Fibroblast of lung (primary cell): Measurements from ENCODE around the gene SMIM26. TPM values are rescaled to one million over a fixed set of nuclear protein-coding genes. Genes with fewer than 3 reads are reported as not detected.

Source experiments
- DNase-seq, 2 donors: peaks; one replicate each; pipeline versions ENCODE4 v3.0.0 to v3.0.0-alpha.2; 2010; ENCODE audit warnings: low read depth in 2 of 2
- H2AFZ ChIP-seq: 2 replicates; pipeline ENCODE4 v1.5.1; 2012; ENCODE audit warnings: low read length, control low read depth, inconsistent platforms
- H3K27ac ChIP-seq: 2 replicates; pipeline ENCODE4 v1.5.1; 2011; ENCODE audit warnings: low read length, control low read depth; ENCODE audit not compliant: insufficient read depth
- H3K27me3 ChIP-seq: 2 replicates; pipeline ENCODE4 v1.5.1; 2011; ENCODE audit warnings: mild to moderate bottlenecking, low read length; ENCODE audit not compliant: control insufficient read depth, insufficient read depth
- H3K36me3 ChIP-seq: 2 replicates; pipeline ENCODE4 v1.5.1; 2011; ENCODE audit warnings: low read length; ENCODE audit not compliant: control insufficient read depth, insufficient read depth
- H3K4me1 ChIP-seq: 2 replicates; pipeline ENCODE4 v1.5.1; 2011; ENCODE audit warnings: low read length; ENCODE audit not compliant: control insufficient read depth, insufficient read depth; ENCODE audit errors: extremely low read depth
- H3K4me2 ChIP-seq: 2 replicates; pipeline ENCODE4 v1.5.1; 2011; ENCODE audit warnings: low read length, control low read depth; ENCODE audit not compliant: insufficient read depth; ENCODE audit errors: extremely low read depth
- H3K4me3 ChIP-seq, 4 experiments: fragments of 200-600 bp in 1 of 4; sonication (generic) in 1 of 4; replicated peaks in 1 of 4; 2 replicates each; pipeline ENCODE4 v1.5.1; 2011 to 2016; ENCODE audit warnings: low read length in 4 of 4, low read depth in 3 of 4, mild to moderate bottlenecking in 3 of 4, control low read depth in 2 of 4, inconsistent platforms in 1 of 4, mixed read lengths in 1 of 4; ENCODE audit not compliant: insufficient read depth in 1 of 4; ENCODE audit errors: control extremely low read depth in 1 of 4
- H3K79me2 ChIP-seq: 2 replicates; pipeline ENCODE4 v1.5.1; 2012; ENCODE audit warnings: mild to moderate bottlenecking, low read length, inconsistent platforms; ENCODE audit not compliant: control insufficient read depth, insufficient read depth
- H3K9ac ChIP-seq: 2 replicates; pipeline ENCODE4 v1.5.1; 2011; ENCODE audit warnings: mild to moderate bottlenecking, low read length, control low read depth; ENCODE audit not compliant: insufficient read depth
- H3K9me3 ChIP-seq: 2 replicates; pipeline ENCODE4 v1.5.1; 2012; ENCODE audit warnings: low read depth, low read length; ENCODE audit not compliant: control insufficient read depth, insufficient read depth
- H4K20me1 ChIP-seq: 2 replicates; pipeline ENCODE4 v1.5.1; 2011; ENCODE audit warnings: low read length; ENCODE audit not compliant: control insufficient read depth, insufficient read depth; ENCODE audit errors: extremely low read depth
- CTCF ChIP-seq, 2 donors: IDR thresholded peaks in 1 of 2; conservative IDR thresholded peaks in 1 of 2; 1 replicate in 1 of 2; 2 replicates in 1 of 2; pipeline ENCODE4 v1.5.1; 2011 to 2012; ENCODE audit warnings: low read length in 2 of 2, control low read depth in 1 of 2, inconsistent platforms in 1 of 2, low read depth in 1 of 2, mild to moderate bottlenecking in 1 of 2
- EZH2 ChIP-seq: IDR thresholded peaks from 2 replicates; pipeline ENCODE4 v1.5.1; 2012; ENCODE audit warnings: low read length, control low read depth, mild to moderate bottlenecking; ENCODE audit errors: missing control alignments
- polyA plus RNA-seq, 2 donors: library from polyadenylated mRNA; depleted of rRNA in 1 of 2; stranded (reverse) in 1 of 2; unstranded in 1 of 2; fragments of >200 nt; gene quantifications; 2 replicates each; pipeline ENCODE4 v1.2.1, GENCODE V29; 2011 to 2012; ENCODE audit warnings: missing spikeins in 1 of 2
- total RNA-seq: library from RNA; depleted of rRNA; stranded (reverse); fragments of >200 nt; gene quantifications from 2 replicates; pipeline ENCODE4 v1.2.1, GENCODE V29; 2014

The SMIM26 gene
- total and polyA plus RNA-seq, 2 donors (not counting 1 experiment from before 2014, with no cell fraction given) = 81.8 to 115 TPM

GRCh38 chr20:18567739-18568091 is 483 bp downstream of the SMIM26 start:
- peak in 1 of 2 donors; percentile 9 for DNase-seq
- peak overlapping the region; percentile 69 for H3K4me2 ChIP-seq
- H3K9ac ChIP-seq = peak overlapping the region; percentile 77
- H4K20me1 ChIP-seq = no peaks in the 10 kb centered on the region
- H2AFZ ChIP-seq = peak overlapping the region; percentile 92
- peak overlapping the region; percentile 63 to 98 (median 71) for H3K4me3 ChIP-seq
- peaks cover 2% of the 10 kb centered on the region for H3K4me1 ChIP-seq
- peak overlapping the region; percentile 72 for H3K27ac ChIP-seq
- peaks cover 6% of the 10 kb centered on the region for H3K36me3 ChIP-seq
- H3K27me3 ChIP-seq = no peaks in the 10 kb centered on the region
- H3K79me2 ChIP-seq = peaks cover 15% of the 10 kb centered on the region
- TF ChIP-seq EZH2 = no peak
- TF ChIP-seq CTCF (conservative IDR thresholded peaks at IDR 0.05 in 1 of 2, IDR thresholded peaks at IDR 0.05 in 1 of 2; ENCODE audit: low read depth in 1 of 2, low read length in 2 of 2) = no peak
- no peaks in the 10 kb centered on the region for H3K9me3 ChIP-seq

- H3K4me3 ChIP-seq = no peak overlapping the region
- DNase-seq = no peak
These were observed 3.8 kb downstream of the SMIM26 start for GRCh38 chr20:18571009-18571408.

GRCh38 chr20:18571578-18571977 is 4.3 kb downstream of the SMIM26 start:
- DNase-seq = no peak
- H3K4me3 ChIP-seq = no peak overlapping the region
- H2AFZ ChIP-seq = no peak overlapping the region
- no peak overlapping the region for H3K4me2 ChIP-seq
- peaks cover under 1% of the 10 kb centered on the region for H3K4me1 ChIP-seq
- no peaks in the 10 kb centered on the region for H3K27me3 ChIP-seq
- H4K20me1 ChIP-seq = no peaks in the 10 kb centered on the region
- H3K79me2 ChIP-seq = peaks cover 15% of the 10 kb centered on the region
- H3K36me3 ChIP-seq = peaks cover 6% of the 10 kb centered on the region
- H3K9ac ChIP-seq = no peak overlapping the region
- H3K27ac ChIP-seq = no peak overlapping the region
- H3K9me3 ChIP-seq = no peaks in the 10 kb centered on the region
- TF ChIP-seq CTCF (conservative IDR thresholded peaks at IDR 0.05 in 1 of 2, IDR thresholded peaks at IDR 0.05 in 1 of 2; ENCODE audit: low read depth in 1 of 2, low read length in 2 of 2) (no peak), EZH2 (no peak)

More at GRCh38 chr20:18571009-18571408, 3.8 kb downstream of the SMIM26 start:
- H3K27me3 ChIP-seq = no peaks in the 10 kb centered on the region
- peaks cover 2% of the 10 kb centered on the region for H3K4me1 ChIP-seq
- H3K9me3 ChIP-seq = no peaks in the 10 kb centered on the region
- peaks cover 6% of the 10 kb centered on the region for H3K36me3 ChIP-seq
- H3K9ac ChIP-seq = no peak overlapping the region
- no peak overlapping the region for H3K27ac ChIP-seq
- no peak overlapping the region for H3K4me2 ChIP-seq
- H3K79me2 ChIP-seq = peaks cover 15% of the 10 kb centered on the region
- H2AFZ ChIP-seq = no peak overlapping the region
- TF ChIP-seq CTCF (conservative IDR thresholded peaks at IDR 0.05 in 1 of 2, IDR thresholded peaks at IDR 0.05 in 1 of 2; ENCODE audit: low read depth in 1 of 2, low read length in 2 of 2) = no peak
- TF ChIP-seq EZH2 = no peak
- H4K20me1 ChIP-seq = no peaks in the 10 kb centered on the region
